HL-60 (cell line): ENCODE data around the gene SLC35D2.

ENCODE experiments used
- DNase-seq, 2 experiments: peaks; one replicate each; pipeline ENCODE4 v3.0.0-alpha.2; 2010 to 2020; ENCODE audit warnings: low read depth in 1 of 2, low spot score in 1 of 2
- H3K27ac ChIP-seq: fragments of 250-450 bp; sonication (Bioruptor Pico); replicated peaks from 2 replicates; pipeline ENCODE4 v1.5.1; 2020; ENCODE audit warnings: mild to moderate bottlenecking, moderate library complexity
- H3K27me3 ChIP-seq: fragments of 250-450 bp; sonication (Bioruptor Pico); 2 replicates; pipeline ENCODE4 v1.5.1; 2021; ENCODE audit warnings: mild to moderate bottlenecking, moderate library complexity; ENCODE audit not compliant: insufficient read depth, poor library complexity, severe bottlenecking
- H3K4me3 ChIP-seq: replicated peaks from 2 replicates; pipeline ENCODE4 v1.5.1; 2011; ENCODE audit warnings: mild to moderate bottlenecking, control low read depth, low read length; ENCODE audit not compliant: insufficient read depth
- CTCF ChIP-seq: IDR thresholded peaks from one replicate; pipeline ENCODE4 v1.5.1; 2011; ENCODE audit warnings: low read length, control low read depth, inconsistent platforms; ENCODE audit not compliant: insufficient read depth
- GABPA ChIP-seq: IDR thresholded peaks from 2 replicates; pipeline ENCODE4 v1.6.1; 2012; ENCODE audit warnings: low read depth
- POLR2AphosphoS5 ChIP-seq: IDR thresholded peaks from 2 replicates; pipeline ENCODE4 v1.6.1; 2012; ENCODE audit warnings: low read depth
- SPI1 ChIP-seq: IDR thresholded peaks from 2 replicates; pipeline ENCODE4 v1.6.1; 2012; ENCODE audit warnings: low read depth, mild to moderate bottlenecking, borderline replicate concordance
- TF ChIP-seq, protein P1 (sequence below): IDR thresholded peaks from 2 replicates; pipeline ENCODE4 v1.6.1; 2012; ENCODE audit warnings: low read depth; ENCODE audit not compliant: insufficient replicate concordance

Gene SLC35D2

GRCh38 chr9:96294159-96294545 lies 89.4 kb downstream of the SLC35D2 start:
- no peak for DNase-seq
- no peak overlapping the region for H3K4me3 ChIP-seq
- no peak for TF ChIP-seq POLR2AphosphoS5
- no peak for TF ChIP-seq GABPA
- TF ChIP-seq SPI1, result no peak
- TF ChIP-seq, protein P1, sequence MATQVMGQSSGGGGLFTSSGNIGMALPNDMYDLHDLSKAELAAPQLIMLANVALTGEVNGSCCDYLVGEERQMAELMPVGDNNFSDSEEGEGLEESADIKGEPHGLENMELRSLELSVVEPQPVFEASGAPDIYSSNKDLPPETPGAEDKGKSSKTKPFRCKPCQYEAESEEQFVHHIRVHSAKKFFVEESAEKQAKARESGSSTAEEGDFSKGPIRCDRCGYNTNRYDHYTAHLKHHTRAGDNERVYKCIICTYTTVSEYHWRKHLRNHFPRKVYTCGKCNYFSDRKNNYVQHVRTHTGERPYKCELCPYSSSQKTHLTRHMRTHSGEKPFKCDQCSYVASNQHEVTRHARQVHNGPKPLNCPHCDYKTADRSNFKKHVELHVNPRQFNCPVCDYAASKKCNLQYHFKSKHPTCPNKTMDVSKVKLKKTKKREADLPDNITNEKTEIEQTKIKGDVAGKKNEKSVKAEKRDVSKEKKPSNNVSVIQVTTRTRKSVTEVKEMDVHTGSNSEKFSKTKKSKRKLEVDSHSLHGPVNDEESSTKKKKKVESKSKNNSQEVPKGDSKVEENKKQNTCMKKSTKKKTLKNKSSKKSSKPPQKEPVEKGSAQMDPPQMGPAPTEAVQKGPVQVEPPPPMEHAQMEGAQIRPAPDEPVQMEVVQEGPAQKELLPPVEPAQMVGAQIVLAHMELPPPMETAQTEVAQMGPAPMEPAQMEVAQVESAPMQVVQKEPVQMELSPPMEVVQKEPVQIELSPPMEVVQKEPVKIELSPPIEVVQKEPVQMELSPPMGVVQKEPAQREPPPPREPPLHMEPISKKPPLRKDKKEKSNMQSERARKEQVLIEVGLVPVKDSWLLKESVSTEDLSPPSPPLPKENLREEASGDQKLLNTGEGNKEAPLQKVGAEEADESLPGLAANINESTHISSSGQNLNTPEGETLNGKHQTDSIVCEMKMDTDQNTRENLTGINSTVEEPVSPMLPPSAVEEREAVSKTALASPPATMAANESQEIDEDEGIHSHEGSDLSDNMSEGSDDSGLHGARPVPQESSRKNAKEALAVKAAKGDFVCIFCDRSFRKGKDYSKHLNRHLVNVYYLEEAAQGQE, result no peak
- no peak for TF ChIP-seq CTCF
- no peaks in the 10 kb centered on the region for H3K27me3 ChIP-seq
- no peak overlapping the region for H3K27ac ChIP-seq

GRCh38 chr9:96293498-96294158 lies 89.9 kb downstream of the SLC35D2 start:
- DNase-seq, result no peak
- H3K27me3 ChIP-seq, result no peaks in the 10 kb centered on the region
- H3K27ac ChIP-seq, result no peak overlapping the region
- H3K4me3 ChIP-seq, result no peak overlapping the region
- no peak for TF ChIP-seq CTCF
- no peak for TF ChIP-seq GABPA

GRCh38 chr9:96289392-96289791 lies 94.1 kb downstream of the SLC35D2 start:
- Histone ChIP-seq H3K4me3 (no peak overlapping the region), H3K27ac (no peak overlapping the region), H3K27me3 (no peaks in the 10 kb centered on the region)
- no peak for DNase-seq
- TF ChIP-seq POLR2AphosphoS5 (no peak), GABPA (no peak), CTCF (no peak), SPI1 (no peak)

DNA sequence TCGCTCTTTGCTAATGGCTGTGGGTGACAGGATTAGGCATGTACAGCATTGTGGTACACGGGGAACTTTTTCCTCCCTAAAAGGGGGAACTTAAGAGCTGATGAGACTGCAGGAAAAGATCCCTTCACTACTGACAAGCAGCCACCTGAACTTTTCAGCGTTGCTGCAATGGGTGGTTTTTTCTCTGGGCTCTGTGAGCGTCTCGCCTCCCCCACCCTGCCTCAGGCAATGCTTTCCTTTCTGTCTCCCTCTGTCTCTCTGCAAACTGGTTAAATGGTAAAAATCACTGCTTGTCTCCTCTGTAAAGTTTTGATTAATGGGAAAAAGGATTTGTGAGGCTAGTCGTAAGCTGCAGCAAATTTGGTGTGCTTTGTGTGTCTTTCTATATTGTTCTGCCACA lies 101.9 kb downstream of the SLC35D2 start:
- Histone ChIP-seq H3K27ac (no peak overlapping the region), H3K27me3 (no peaks in the 10 kb centered on the region), H3K4me3 (no peak overlapping the region)
- TF ChIP-seq CTCF, result no peak
- TF ChIP-seq, protein P1, result no peak
- DNase-seq, result no peak
